Measurements from ENCODE around the gene GABRR3.

Gene GABRR3

DNA sequence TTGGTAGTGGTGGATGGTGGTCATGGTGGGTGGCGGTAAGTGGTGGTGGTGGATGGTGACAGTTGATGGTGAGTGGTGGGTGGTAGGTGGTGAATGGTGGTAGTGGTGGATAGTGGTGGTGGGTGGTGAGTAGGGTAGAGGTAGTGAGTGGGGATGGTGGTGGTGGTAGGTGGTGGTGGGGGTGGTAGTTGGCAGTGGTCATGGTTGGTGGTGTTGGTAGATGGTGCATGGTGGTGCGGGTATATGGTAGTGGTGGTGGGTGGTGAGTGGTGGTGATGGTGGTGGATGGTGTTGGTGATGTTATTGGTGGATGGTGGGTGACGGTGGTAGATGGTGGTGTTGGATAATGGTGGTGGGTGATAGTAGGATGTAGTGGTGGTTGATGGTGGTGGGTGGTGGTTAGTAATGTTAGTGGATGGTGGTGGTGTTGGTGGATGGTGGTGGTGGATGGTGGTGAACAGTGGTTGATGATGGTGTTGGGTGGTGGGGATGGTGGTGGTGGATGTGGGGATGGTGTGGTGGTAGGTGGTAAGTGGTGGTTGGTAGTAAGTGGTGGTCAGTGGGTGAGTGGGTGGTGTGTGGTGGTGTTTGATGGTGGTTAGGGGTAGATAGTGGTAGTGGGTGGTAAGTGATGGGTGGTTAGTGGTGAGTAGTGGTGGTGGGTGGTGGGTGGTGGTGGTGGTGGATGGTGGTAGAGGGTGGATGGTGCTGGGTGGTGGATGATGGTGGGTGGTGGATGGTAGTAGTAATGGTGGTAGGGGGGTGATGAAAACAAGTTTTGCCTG, 46.1 kb downstream of the GABRR3 start:
- DNase-seq, result no peak

DNA sequence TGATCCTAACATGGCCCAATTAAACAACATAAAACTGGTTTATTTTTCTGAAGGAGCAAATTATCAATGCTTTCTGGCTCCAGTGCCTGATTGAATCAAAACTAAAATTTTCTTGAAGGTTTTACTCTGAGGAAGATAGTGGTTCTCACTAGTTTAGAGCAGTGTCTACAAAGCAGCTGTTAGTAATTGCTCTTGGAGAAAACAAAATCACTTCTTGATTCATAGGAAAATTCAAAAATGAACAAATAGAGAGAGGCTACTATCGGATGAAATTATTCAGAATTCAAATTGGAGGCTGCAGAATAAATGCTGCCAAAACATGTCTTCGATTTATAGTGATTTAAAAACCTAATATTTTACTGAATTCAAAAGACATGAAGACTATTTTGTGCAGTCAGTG, 47.8 kb downstream of the GABRR3 start:
- no peak for DNase-seq

DNA sequence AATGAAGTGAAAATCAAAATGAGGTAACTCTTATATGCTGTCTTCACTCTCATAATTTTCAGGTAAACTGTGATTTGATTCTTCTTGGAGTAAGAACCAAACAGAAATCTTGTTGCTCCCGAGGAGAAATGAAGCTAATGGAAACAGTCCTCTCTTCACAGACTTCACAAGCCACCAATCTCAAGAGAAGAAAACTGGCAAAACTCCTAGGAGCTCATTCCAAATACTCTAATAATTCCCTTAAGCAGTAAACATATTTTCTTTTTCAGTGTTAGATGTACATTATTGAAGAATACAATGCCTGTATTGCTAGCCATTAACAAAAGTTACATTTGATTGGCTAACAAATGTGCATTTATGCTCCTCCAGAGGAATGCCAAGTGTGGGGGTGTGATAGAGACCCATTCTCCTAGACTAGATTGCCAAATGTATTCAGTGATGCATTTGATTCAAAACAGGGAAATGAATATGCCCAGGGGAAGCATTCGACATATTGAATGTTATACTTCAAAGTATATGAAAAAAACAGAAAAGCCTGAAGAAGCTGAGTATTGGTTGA, 51.1 kb downstream of the GABRR3 start:
- DNase-seq, result no peak

DNA sequence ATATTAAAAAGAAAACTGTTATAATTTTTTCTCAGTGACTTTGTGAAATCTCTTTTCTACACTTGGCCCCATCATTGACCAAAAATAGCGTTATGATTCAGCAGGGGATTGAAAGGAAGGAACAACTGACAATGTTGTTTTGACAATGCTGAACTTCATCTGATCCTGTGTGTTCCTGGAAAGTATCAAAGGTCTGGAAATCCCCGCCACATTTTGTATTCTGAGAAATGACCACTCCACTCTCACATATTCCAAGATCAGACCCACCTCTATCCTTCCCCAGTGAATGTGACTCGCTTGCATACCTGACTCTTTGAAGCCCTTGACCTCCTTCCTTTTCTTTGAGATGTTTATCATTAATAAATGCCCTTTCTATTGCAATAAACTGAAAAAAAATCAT, 53.2 kb downstream of the GABRR3 start:
- DNase-seq, result no peak

DNA sequence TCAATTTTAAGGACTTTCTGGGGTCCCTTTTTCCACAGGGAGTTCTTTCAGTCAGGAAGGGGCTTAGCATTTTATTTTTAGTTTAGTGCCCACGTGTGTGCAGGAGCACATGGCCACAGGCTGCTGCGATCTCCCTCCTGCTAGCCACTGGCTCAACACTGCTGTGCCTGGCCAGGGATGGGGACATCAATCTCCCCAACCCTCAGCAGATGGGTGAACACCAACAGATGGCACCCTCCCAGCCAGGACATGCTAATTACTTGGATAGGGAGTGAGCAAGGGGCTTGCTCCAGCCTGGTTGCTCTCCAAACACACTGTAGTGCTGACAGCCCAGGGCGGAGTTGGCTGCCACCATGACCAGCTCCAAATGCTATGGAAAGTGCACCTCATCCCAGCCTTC, 55.5 kb downstream of the GABRR3 start:
- DNase-seq, result no peak

DNA sequence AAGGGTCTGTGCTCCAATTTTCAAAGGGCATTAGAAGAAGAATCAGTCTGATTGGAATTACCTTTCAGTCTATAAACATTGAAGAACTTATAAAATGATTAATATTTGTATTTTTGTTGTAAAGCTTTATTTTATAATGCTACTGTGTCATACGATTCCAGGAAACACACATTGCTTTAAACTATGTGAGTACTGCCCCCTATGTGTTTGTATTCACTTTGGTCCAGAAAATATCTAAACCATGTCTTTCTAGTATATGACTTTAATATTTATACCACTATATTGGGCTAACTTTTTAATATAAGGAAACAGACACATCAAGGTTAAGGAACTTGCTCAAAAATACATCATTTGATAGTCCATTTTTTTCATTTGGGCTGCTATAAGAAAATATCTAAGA, 59.6 kb downstream of the GABRR3 start:
- no peak for DNase-seq

DNA sequence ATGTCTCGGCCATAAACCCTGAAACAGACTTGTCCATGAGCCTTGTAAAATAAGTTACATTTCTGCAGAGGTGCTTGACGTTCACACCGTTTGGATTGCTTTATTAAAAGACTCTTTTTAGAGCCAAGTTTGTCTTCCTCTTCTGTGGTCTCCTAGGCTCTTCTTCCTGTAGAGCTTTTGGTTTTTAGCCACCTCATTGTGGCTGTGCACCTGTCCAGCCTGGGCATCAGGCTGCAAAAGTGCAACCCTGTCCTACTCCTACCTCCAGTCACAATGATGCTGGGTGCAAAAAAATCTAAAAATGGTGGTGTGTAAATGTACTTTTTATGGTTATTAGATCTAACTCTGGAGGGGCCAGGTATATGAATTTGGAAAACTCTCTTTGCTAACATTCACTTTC, 60.1 kb downstream of the GABRR3 start:
- DNase-seq, result no peak

DNA sequence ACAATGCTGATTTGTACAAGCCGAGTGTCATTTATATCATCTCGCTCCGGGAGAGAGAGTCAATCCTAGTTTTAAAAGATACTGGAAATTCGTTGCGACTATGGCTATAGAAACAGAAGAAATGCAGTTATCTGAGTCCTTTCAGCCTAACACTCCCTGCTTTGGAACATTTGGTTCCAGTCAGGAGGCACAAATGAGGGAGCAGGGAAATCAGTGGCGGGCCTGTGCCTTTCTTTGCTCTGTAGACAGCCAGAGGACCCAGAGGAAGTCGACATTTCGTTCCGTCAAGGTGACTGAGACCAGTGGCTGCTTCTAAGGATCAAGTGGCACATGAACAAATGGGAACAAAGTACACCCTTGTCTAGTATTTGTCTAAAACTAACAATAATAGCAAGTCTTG, 62.1 kb downstream of the GABRR3 start:
- DNase-seq, result no peak

DNA sequence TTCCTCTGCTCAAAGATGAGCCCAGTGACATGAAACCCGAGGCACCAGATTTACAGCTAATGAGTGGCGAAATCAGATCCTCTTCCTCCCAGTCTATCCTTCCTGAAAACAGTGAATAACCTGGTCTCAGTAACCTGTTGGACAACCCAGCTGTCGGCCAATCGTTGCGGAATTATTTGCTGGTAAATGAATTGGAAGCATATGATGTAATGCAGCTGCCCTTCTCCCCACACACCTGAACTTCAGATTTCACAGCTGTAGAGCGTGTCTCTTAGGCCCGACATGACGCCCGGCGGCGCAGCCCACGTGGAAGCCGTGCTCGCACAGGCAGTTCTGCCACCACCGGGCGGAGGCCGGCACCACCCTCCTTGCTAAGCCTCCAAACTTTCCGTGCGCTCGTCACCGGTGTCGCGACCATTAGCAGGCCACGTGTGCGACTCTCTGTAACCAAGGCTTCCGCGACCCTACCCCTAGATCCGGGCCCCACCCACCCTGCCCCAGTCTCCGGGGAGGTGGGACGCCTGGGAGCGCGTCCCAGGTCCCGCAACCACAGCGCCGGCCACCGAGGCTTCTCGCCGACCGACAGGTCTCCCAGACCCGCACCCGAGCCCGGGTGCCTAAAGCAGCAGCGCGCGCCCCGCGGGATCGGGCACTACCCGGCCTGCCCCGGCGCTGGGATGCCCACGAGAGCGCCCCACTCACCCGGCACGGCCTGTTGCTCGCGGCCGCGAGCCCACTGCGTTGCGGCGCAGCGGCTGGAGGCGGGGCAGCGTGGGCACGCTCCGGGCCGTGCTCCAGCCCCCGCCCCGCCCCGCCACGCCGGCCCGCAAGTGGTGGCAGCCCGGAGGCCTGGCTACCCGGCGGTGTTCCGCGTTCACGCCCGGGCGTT, 63.2 kb downstream of the GABRR3 start, which contains the start of gene RIOX2:
Gene RIOX2, minus strand, starts transcription at position 753 of the 889 bp plus-strand sequence. CDS start 4,838 bp downstream, outside the sequence.
- peak; percentile 81 for DNase-seq

DNA sequence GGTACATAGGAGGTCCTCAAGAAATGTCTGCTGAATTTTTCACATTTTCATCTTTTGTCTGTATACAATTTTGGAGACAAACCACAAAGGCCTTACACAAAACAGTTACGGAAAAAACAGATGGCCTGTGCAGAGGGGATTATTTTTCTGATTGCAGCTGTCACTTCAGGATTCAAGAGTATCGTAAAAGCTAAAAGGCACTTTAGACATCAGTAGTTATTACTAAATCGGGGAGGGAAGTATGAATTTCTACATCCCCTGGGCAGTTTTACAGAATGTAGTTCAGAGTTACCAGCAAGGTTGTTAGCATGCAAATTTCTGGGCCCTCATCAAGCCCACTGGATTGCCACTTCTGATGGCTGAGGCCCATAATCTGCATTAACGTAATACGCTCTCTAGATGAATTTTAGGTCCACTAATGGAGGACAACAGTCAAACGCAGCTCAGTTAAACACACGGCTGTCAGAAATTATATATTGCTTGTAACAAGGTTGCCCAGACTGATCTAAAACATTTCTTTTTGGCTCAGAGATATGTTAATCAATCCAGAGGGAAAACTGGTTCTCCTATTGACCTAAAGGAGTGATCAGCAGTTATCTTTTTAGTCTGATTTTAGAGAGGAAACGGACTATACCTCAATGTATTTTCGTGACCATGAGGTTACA, 64.0 kb downstream of the GABRR3 start:
- no peak for DNase-seq

DNA sequence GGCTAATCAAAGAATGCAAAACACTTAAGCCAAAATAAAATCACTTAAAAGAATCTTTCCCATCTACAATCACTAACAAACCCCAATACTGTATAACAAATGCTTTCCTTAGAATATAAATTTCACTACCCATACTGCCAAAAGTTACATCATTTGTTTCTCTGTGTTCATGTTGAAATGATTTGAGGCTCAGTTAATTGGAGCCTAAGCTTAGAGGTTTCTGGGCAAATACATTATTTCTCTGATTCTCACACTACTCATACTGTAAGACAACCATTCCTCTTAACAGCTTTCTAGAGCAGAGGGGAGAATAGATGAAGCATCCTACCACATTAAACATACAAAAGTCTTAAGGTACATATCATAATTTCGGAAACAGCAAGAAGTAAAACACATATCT, 65.0 kb downstream of the GABRR3 start:
- DNase-seq, result no peak

DNA sequence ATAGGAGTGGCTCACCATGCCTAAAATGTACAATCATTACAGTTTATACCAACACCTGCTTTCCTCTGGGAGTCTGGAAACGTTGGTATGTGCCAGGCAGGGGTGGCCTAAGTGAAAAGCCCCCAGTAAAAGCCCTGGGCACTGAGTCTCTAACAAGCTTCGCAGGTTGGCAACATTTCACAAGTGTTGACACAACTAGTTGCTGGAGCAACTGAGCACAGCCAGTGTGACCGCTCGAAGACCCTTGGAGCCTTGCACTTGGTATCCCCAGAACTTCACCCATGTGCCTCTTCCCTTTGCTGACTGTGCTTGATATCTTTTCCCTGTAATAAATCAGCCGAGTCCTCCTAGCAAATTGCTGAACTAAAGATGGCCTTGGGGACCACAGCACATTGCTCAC, 65.6 kb downstream of the GABRR3 start:
- DNase-seq, result no peak

DNA sequence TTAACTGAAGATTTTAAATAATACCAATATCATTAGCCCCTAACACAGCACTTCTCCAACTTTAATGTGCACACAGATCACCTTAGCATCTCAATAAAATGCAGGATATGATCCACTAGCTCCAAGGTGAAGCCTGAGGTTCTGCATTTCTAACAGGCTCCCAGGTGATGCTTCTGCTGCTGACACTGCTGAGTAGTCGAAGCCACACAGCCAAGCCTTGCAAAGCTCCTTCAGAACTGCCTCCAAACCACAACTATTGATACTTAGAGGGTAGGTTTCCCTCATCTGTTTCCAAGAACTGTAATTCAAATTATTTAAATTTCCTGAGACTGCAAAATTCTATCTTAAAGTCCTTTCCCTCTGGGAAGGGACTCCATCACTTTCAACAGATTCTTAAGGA, 66.7 kb downstream of the GABRR3 start:
- DNase-seq, result no peak

DNA sequence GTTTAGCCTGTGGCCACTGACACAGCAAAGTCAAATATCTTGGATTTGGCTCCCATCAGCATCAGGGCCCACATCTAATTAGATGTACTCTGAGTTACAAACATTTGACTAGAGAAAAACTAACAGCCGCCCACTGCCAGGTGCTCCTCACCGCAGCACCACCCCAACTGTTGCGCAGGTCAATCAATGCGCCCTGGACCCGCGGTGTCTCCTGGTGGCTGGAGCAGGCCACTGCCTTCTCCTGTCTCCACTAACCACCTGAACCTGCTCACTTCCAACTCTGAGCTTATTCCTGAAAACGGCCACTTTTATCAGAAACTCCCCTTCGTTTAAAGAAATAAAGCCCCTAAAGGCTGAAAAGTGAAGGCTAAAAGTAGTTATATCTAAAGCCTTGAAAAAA, 67.1 kb downstream of the GABRR3 start:
- DNase-seq, result no peak

DNA sequence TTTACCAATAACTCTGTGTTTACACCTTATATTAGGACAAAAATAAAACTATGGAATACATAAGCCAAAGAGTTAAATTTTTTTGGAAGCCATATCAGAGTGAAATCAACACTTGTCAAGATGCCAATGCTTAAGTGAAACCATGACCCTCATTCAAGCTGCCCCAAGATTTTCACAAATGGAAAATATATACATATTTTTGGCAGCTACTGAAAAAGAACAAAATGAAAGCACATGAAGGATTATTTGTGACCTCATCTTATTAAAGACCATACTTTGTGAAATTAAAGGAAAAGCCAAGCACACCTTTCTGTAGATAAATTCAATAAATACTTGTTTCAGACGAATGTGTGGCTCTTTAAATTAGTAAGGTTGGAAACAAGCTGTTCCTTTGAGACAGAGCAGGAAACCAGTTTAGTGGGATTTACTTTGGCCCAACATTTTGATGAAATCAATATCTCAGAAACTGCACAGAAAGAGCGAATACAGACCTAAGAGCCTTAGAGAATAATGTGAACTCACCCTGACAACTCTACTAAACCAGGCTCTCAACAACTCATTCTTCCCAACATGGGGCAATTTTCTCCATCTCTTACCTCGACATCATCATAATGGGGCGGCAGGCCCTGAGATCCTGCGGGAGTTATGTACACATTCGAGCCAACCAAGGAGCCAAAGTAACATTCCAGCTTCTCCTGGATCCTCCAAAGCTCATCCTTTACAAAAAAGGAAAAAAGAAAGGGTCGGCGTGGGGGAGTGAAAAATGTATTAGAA, 73.9 kb downstream of the GABRR3 start:
- peak; percentile 58 for DNase-seq

DNA sequence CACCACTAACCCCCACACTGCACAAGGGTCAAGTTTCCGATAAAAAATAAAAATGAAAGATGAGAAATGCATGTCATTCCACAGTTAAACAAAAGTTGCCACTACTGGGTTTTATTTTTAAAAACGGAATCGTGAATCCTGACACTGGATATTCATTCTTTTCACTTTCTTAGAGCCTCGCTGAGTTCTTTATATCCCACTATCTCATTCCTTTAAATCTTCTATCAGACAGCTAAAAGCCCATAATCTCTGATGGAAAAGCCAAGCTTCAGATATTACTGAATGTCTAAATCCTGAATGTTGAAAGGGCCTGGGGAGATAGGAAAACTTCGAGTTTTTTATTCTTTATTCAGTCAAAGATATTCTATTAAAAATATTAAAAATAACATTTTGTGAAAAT, 74.6 kb downstream of the GABRR3 start:
- no peak for DNase-seq

DNA sequence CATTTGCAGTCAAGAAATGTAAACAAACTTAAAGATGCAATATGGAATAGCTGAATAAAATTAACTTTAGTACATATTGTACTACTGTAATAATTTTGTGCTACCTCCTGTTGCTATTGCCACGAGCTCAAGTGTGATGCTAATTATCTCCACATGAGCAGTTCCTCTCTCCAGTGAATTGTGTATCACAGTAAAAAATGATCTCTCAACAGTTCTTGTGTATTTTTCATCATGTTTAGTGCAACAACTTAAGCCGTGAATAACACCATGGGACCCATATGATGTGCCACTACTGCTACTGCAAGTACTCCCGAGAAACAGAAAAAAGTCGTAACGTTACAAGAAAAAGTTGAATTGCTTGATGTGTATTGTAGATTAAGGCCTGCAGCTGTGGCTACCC, 75.2 kb downstream of the GABRR3 start:
- no peak for DNase-seq

DNA sequence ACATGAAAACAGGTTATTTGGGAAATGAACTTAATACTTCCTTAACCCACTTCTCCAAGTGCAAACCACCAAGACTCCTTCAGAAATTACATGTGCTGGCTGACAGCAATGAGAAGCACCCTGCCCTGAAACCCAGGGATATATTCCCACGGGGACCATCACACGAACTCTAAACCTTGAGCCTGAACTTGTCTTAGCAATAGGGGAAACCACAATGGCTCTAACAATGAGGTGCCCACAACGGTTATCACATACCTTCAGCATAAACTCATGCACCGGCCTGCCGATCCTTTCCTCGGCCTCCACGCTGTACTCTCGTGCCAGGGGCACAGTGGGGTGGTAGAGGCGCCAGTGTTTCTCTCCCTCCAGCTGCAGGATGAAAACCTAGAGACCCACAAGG, 76.3 kb downstream of the GABRR3 start:
- no peak for DNase-seq

DNA sequence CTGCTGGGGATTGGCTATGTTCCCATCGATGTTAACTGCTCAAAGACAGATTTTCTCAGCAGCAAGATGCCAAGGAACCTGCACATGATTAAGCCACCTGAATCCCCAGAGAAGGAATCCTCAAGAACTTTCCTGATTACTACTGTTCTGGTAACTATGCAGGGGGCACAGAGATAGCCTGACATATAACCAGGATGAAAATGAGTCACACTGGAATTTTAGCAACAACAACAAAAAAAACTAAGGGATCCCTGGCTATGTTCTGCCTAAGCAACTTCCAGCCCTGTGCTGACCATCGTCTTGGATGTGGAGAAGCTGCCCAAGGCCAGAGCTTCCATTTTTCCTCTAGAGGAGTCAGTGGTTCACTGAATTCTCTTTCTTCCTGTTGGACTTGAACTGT, 76.7 kb downstream of the GABRR3 start:
- DNase-seq, result no peak

DNA sequence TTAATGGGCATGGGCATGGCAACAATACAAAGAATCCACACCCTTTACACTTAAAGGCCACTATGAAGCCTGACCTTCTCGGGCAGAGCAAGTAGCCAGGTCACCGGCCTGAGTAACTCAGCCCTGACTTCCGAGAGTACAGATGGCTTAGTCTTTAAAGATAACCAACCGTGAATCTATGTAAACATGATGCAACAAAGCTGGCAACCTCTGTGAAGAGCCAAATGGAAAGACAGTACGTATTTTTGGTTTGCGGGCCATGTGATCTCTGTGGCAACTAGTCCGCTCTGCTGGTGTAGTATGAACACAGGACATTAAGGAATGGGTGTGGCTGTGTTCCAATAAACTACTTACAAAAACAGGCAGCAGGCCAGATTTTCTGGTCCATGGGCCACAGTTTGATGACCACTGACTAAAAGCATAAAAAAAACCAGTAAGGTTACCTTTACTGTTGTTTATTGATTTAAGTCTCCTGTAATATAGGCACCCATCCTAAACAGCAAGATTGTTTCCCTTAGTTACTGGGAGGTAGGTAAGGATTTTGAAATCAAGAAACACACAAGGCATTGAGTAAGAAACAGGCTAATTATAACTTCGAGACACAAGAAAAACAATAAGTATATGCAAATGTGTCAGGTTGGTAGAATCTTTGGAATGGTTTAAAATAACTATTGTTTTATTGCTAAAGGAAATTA, 77.4 kb downstream of the GABRR3 start:
- DNase-seq, result no peak

DNA sequence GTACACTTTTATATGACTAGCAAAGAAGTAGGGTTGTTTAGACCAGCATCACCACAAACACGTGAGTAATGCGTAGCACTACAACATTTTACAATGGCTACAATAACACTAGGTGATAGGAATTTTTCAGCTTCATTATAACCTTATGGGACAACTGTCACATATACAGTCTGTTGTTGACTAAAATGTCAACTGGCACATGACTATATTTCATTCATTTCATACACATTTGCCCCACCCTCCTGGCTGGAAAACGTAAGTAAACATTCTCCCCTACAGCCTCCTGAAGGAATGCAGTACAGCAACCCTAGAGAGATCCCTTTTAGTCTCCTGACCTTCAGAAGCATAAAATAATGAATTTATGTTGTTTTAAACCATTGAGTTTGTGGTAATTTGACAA, 79.1 kb downstream of the GABRR3 start:
- no peak for DNase-seq

Measured in right forelimb (tissue), 1 donor.